WTC11 (cell line): ENCODE measurements around the gene SLC18A2.

Experiments
- ATF2 ChIP-seq: sonication (generic); formaldehyde crosslinking; IDR thresholded peaks from 2 replicates; pipeline ENCODE4 v1.8.1; 2022; ENCODE audit warnings: low read depth, missing genetic modification reagents, borderline replicate concordance
- CREB1 ChIP-seq: sonication (generic); formaldehyde crosslinking; IDR thresholded peaks from 2 replicates; pipeline ENCODE4 v1.8.0; 2023; ENCODE audit warnings: mild to moderate bottlenecking, missing genetic modification reagents
- CTCF ChIP-seq: fragments of 200-600 bp; IDR thresholded peaks from 2 replicates; pipeline ENCODE4 v1.8.0; 2022; ENCODE audit warnings: antibody characterized with exemption
- E2F5 ChIP-seq: sonication (generic); formaldehyde crosslinking; IDR thresholded peaks from 2 replicates; pipeline ENCODE4 v1.8.1; 2022; ENCODE audit warnings: mild to moderate bottlenecking, moderate library complexity, missing genetic modification reagents
- ESRRA ChIP-seq: sonication (generic); formaldehyde crosslinking; IDR thresholded peaks from 2 replicates; pipeline ENCODE4 v1.8.1; 2022; ENCODE audit warnings: mild to moderate bottlenecking, missing genetic modification reagents, borderline replicate concordance
- FOXK1 ChIP-seq: sonication (generic); formaldehyde crosslinking; IDR thresholded peaks from 2 replicates; pipeline ENCODE4 v1.8.0; 2022; ENCODE audit warnings: mild to moderate bottlenecking, moderate library complexity, missing genetic modification reagents
- IRF2 ChIP-seq: sonication (generic); formaldehyde crosslinking; IDR thresholded peaks from 2 replicates; pipeline ENCODE4 v1.8.0; 2022; ENCODE audit warnings: low read depth, missing genetic modification reagents, borderline replicate concordance
- JUN ChIP-seq: sonication (generic); formaldehyde crosslinking; IDR thresholded peaks from 2 replicates; pipeline ENCODE4 v1.8.0; 2023; ENCODE audit warnings: mild to moderate bottlenecking, missing genetic modification reagents
- NR1H2 ChIP-seq: sonication (generic); formaldehyde crosslinking; IDR thresholded peaks from 2 replicates; pipeline ENCODE4 v1.9.0; 2021; ENCODE audit warnings: mild to moderate bottlenecking, moderate library complexity, missing genetic modification reagents
- RORB ChIP-seq: fragments of 250-450 bp; sonication (Bioruptor Pico); IDR thresholded peaks from 2 replicates; pipeline ENCODE4 v1.9.0; 2021; ENCODE audit warnings: mild to moderate bottlenecking
- ZNF512 ChIP-seq: sonication (generic); formaldehyde crosslinking; IDR thresholded peaks from 2 replicates; pipeline ENCODE4 v1.8.1; 2022; ENCODE audit warnings: missing genetic modification reagents, borderline replicate concordance
- ZNF671 ChIP-seq: fragments of 250-450 bp; sonication (Bioruptor Pico); IDR thresholded peaks from 2 replicates; pipeline ENCODE4 v1.8.0; 2021; ENCODE audit warnings: mild to moderate bottlenecking
- TF ChIP-seq, protein P1 (sequence below): sonication (generic); formaldehyde crosslinking; IDR thresholded peaks from 2 replicates; pipeline ENCODE4 v1.8.1; 2023; ENCODE audit warnings: mild to moderate bottlenecking, missing genetic modification reagents

- TF ChIP-seq CTCF (no peak), NR1H2 (no peak), CREB1 (no peak), E2F5 (CRISPR knock-in tag) (no peak), ZNF512 (CRISPR knock-in tag) (no peak), IRF2 (CRISPR knock-in tag) (no peak), FOXK1 (CRISPR knock-in tag) (no peak), ESRRA (CRISPR knock-in tag) (no peak), JUN (no peak), RORB (CRISPR knock-in tag) (no peak), ZNF671 (CRISPR knock-in tag) (no peak), ATF2 (no peak)
- TF ChIP-seq, protein P1, sequence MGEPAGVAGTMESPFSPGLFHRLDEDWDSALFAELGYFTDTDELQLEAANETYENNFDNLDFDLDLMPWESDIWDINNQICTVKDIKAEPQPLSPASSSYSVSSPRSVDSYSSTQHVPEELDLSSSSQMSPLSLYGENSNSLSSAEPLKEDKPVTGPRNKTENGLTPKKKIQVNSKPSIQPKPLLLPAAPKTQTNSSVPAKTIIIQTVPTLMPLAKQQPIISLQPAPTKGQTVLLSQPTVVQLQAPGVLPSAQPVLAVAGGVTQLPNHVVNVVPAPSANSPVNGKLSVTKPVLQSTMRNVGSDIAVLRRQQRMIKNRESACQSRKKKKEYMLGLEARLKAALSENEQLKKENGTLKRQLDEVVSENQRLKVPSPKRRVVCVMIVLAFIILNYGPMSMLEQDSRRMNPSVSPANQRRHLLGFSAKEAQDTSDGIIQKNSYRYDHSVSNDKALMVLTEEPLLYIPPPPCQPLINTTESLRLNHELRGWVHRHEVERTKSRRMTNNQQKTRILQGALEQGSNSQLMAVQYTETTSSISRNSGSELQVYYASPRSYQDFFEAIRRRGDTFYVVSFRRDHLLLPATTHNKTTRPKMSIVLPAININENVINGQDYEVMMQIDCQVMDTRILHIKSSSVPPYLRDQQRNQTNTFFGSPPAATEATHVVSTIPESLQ (CRISPR knock-in tag): no peak
Measured at GRCh38 chr10:117246997-117247671, 6.2 kb downstream of the SLC18A2 start.
